ENCODE measurements around the gene EAPP.
"Not testable (repeated sequence)": the region's sequence is repeated elsewhere in the genome, so short reads cannot be mapped to it uniquely, and the experiment has no call there.

GRCh38 chr14:34521071-34521470 is 18.4 kb downstream of the EAPP start:
- not testable (repeated sequence) for TF ChIP-seq POLR2A, CTCF (IDR thresholded peaks at IDR 0.05)
